IPS DF 6.9 (cell line): Measurements from ENCODE around the gene SPACA7.

Experiments
- DNase-seq: peaks from one replicate; pipeline ENCODE4 v3.0.0-alpha.2; 2013; ENCODE audit warnings: low read depth, low spot score
- H3K27ac ChIP-seq: one replicate; pipeline ENCODE4 v1.5.1; 2013; ENCODE audit warnings: low read length, control low read depth
- H3K27me3 ChIP-seq: 2 replicates; pipeline ENCODE4 v1.6.1; 2013; ENCODE audit warnings: mild to moderate bottlenecking, low read length; ENCODE audit not compliant: control insufficient read depth, insufficient read depth
- H3K36me3 ChIP-seq: 2 replicates; pipeline ENCODE4 v1.6.1; 2013; ENCODE audit warnings: low read length; ENCODE audit not compliant: control insufficient read depth, insufficient read depth
- H3K4me1 ChIP-seq: 2 replicates; pipeline ENCODE4 v1.6.1; 2013; ENCODE audit warnings: low read length; ENCODE audit not compliant: control insufficient read depth, insufficient read depth
- H3K4me3 ChIP-seq: 2 replicates; pipeline ENCODE4 v1.5.1; 2013; ENCODE audit warnings: mild to moderate bottlenecking, low read length
- H3K9me3 ChIP-seq: 2 replicates; pipeline ENCODE4 v1.6.1; 2013; ENCODE audit warnings: low read length, inconsistent platforms; ENCODE audit not compliant: control insufficient read depth, insufficient read depth
- WGBS: extraction: QIAGEN DNeasy Blood & Tissue Kit; methylation state at CpG from one replicate; pipeline ENCODE4 v1.1.7; 2013; ENCODE audit warnings: mixed read lengths, missing lambda C conversion rate; ENCODE audit not compliant: insufficient read length, insufficient coverage; 5-methylcytosine and 5-hydroxymethylcytosine counted together

Gene SPACA7

GRCh38 chr13:112465251-112466131, 89.3 kb downstream of the SPACA7 start:
- Histone ChIP-seq H3K27me3 (no peaks in the 10 kb centered on the region), H3K27ac (no peak overlapping the region), H3K4me3 (no peak overlapping the region), H3K36me3 (peaks cover 3% of the 10 kb centered on the region; the same call in 1 of the 2 replicates), H3K4me1 (no peaks in the 10 kb centered on the region), H3K9me3 (no peaks in the 10 kb centered on the region)
- no peak for DNase-seq
- WGBS: no CpG with 5 or more reads among the region's 35 CpGs

- peaks cover 3% of the 10 kb centered on the region; the same call in 1 of the 2 replicates for H3K36me3 ChIP-seq
- no peaks in the 10 kb centered on the region for H3K27me3 ChIP-seq
- H3K27ac ChIP-seq: no peak overlapping the region
- no peak overlapping the region for H3K4me3 ChIP-seq
- DNase-seq: no peak
- H3K9me3 ChIP-seq: no peaks in the 10 kb centered on the region
- no peaks in the 10 kb centered on the region for H3K4me1 ChIP-seq
- WGBS: no CpG with 5 or more reads among the region's 40 CpGs
Measured at GRCh38 chr13:112466132-112467058, 90.2 kb downstream of the SPACA7 start.

- no peak for DNase-seq
- no peaks in the 10 kb centered on the region for H3K27me3 ChIP-seq
- H3K27ac ChIP-seq: no peak overlapping the region
- no CpG with 5 or more reads among the region's 19 CpGs for WGBS
- peaks cover 3% of the 10 kb centered on the region; the same call in 1 of the 2 replicates for H3K36me3 ChIP-seq
- H3K9me3 ChIP-seq: no peaks in the 10 kb centered on the region
- no peak overlapping the region for H3K4me3 ChIP-seq
- H3K4me1 ChIP-seq: no peaks in the 10 kb centered on the region
Measured at GRCh38 chr13:112467236-112467635, 91.1 kb downstream of the SPACA7 start.

- H3K27me3 ChIP-seq: no peaks in the 10 kb centered on the region
- no peak overlapping the region for H3K27ac ChIP-seq
- H3K4me1 ChIP-seq: no peaks in the 10 kb centered on the region
- H3K9me3 ChIP-seq: no peaks in the 10 kb centered on the region
- peaks cover 3% of the 10 kb centered on the region; the same call in 1 of the 2 replicates for H3K36me3 ChIP-seq
- H3K4me3 ChIP-seq: no peak overlapping the region
- DNase-seq: no peak
- no CpG with 5 or more reads among the region's 10 CpGs for WGBS
Measured at GRCh38 chr13:112468069-112468468, 91.9 kb downstream of the SPACA7 start.

- H3K4me3 ChIP-seq: no peak overlapping the region
- peaks cover 3% of the 10 kb centered on the region; the same call in 1 of the 2 replicates for H3K36me3 ChIP-seq
- no peak overlapping the region for H3K27ac ChIP-seq
- no CpG with 5 or more reads among the region's 14 CpGs for WGBS
- no peaks in the 10 kb centered on the region for H3K9me3 ChIP-seq
- no peak for DNase-seq
- no peaks in the 10 kb centered on the region for H3K27me3 ChIP-seq
- H3K4me1 ChIP-seq: no peaks in the 10 kb centered on the region
Measured at GRCh38 chr13:112469071-112469745, 93.1 kb downstream of the SPACA7 start.

GRCh38 chr13:112473818-112474217, 97.7 kb downstream of the SPACA7 start:
- WGBS: no CpG with 5 or more reads among the region's 5 CpGs
- no peaks in the 10 kb centered on the region for H3K36me3 ChIP-seq
- no peaks in the 10 kb centered on the region for H3K4me1 ChIP-seq
- no peak overlapping the region for H3K27ac ChIP-seq
- no peaks in the 10 kb centered on the region for H3K27me3 ChIP-seq
- H3K9me3 ChIP-seq: no peaks in the 10 kb centered on the region
- H3K4me3 ChIP-seq: no peak overlapping the region
- no peak for DNase-seq

- Histone ChIP-seq H3K27me3 (no peaks in the 10 kb centered on the region), H3K4me3 (no peak overlapping the region), H3K4me1 (no peaks in the 10 kb centered on the region), H3K9me3 (no peaks in the 10 kb centered on the region), H3K36me3 (no peaks in the 10 kb centered on the region), H3K27ac (no peak overlapping the region)
- DNase-seq: no peak
- WGBS: no CpG with 5 or more reads among the region's 8 CpGs
Measured at GRCh38 chr13:112474869-112475268, 98.7 kb downstream of the SPACA7 start.

GRCh38 chr13:112475889-112476288, 99.7 kb downstream of the SPACA7 start:
- Histone ChIP-seq H3K4me3 (no peak overlapping the region), H3K4me1 (no peaks in the 10 kb centered on the region), H3K27me3 (no peaks in the 10 kb centered on the region), H3K9me3 (no peaks in the 10 kb centered on the region), H3K27ac (no peak overlapping the region), H3K36me3 (no peaks in the 10 kb centered on the region)
- DNase-seq: no peak
- no CpG with 5 or more reads among the region's 1 CpG for WGBS

- WGBS: no CpG with 5 or more reads among the region's 9 CpGs
Measured at GRCh38 chr13:112477070-112477619, 101.0 kb downstream of the SPACA7 start.

GRCh38 chr13:112479389-112479788, 103.2 kb downstream of the SPACA7 start:
- Histone ChIP-seq H3K4me1 (no peaks in the 10 kb centered on the region), H3K36me3 (no peaks in the 10 kb centered on the region), H3K27ac (no peak overlapping the region), H3K4me3 (no peak overlapping the region), H3K27me3 (no peaks in the 10 kb centered on the region), H3K9me3 (no peaks in the 10 kb centered on the region; the same call in 1 of the 2 replicates)
- DNase-seq: no peak
- WGBS: no CpG with 5 or more reads among the region's 7 CpGs

More at GRCh38 chr13:112477070-112477619, 101.0 kb downstream of the SPACA7 start:
- DNase-seq: no peak
- Histone ChIP-seq H3K27me3 (no peaks in the 10 kb centered on the region), H3K36me3 (no peaks in the 10 kb centered on the region), H3K27ac (no peak overlapping the region), H3K4me1 (no peaks in the 10 kb centered on the region), H3K9me3 (no peaks in the 10 kb centered on the region), H3K4me3 (no peak overlapping the region)
